Measurements from ENCODE around the gene TRIM21.

DNA sequence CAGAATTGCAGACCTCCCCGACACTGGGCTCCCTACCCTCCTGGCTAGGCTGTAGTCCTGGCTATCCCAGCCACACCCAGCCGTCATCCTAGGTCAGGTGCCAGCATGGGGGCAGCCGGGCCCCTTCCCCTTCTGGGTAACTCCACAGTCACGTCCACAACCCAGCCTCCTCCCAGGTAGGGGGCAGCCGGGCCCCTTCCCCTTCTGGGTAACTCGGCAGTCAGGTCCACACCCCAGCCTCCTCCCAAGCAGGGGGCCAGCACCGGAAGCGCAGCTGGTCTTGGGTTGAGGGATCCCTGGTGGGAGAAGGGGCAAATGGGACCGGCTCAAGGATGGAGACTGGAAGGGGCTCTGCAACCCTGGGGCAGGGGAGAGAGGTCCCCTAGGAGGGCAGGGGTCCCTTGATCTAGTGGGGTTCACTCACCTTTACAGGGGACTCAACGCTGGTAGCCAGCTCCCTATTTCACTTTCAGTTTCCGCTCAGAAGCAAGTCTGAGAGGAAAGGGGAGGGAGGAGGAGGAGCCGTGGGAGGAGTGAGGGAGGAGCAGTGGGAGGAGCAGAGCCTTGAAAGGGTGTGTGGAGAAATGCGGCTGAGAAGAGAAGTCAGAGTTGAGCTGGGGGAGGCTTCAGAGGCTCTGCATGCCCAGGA lies at the start of gene TRIM21:
- TF ChIP-seq, protein P1, sequence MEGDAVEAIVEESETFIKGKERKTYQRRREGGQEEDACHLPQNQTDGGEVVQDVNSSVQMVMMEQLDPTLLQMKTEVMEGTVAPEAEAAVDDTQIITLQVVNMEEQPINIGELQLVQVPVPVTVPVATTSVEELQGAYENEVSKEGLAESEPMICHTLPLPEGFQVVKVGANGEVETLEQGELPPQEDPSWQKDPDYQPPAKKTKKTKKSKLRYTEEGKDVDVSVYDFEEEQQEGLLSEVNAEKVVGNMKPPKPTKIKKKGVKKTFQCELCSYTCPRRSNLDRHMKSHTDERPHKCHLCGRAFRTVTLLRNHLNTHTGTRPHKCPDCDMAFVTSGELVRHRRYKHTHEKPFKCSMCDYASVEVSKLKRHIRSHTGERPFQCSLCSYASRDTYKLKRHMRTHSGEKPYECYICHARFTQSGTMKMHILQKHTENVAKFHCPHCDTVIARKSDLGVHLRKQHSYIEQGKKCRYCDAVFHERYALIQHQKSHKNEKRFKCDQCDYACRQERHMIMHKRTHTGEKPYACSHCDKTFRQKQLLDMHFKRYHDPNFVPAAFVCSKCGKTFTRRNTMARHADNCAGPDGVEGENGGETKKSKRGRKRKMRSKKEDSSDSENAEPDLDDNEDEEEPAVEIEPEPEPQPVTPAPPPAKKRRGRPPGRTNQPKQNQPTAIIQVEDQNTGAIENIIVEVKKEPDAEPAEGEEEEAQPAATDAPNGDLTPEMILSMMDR (tag by site-specific recombination; IDR thresholded peaks at IDR 0.05): no peak
- no peak for TF ChIP-seq ZNF274 (IDR thresholded peaks at IDR 0.05; ENCODE audit: low read length)
- TF ChIP-seq ZNF274 (tag by site-specific recombination; IDR thresholded peaks at IDR 0.05; ENCODE audit: borderline replicate concordance): no peak
- TF ChIP-seq YY1 (tag by site-specific recombination; IDR thresholded peaks at IDR 0.05): no peak
- TF ChIP-seq, protein P2, sequence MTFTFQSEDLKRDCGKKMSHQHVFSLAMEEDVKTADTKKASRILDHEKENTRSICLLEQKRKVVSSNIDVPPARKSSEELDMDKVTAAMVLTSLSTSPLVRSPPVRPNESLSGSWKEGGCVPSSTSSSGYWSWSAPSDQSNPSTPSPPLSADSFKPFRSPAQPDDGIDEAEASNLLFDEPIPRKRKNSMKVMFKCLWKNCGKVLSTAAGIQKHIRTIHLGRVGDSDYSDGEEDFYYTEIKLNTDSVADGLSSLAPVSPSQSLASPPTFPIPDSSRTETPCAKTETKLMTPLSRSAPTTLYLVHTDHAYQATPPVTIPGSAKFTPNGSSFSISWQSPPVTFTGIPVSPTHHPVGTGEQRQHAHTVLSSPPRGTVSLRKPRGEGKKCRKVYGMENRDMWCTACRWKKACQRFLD (tag by site-specific recombination; IDR thresholded peaks at IDR 0.05): no peak
- no peak for TF ChIP-seq ZNF747 (tag by site-specific recombination; IDR thresholded peaks at IDR 0.05)
